ENCODE results near the gene BEST1.

GRCh38 chr11:61978703-61979661 is 28.8 kb downstream of the BEST1 start:
- TF ChIP-seq, protein P1, sequence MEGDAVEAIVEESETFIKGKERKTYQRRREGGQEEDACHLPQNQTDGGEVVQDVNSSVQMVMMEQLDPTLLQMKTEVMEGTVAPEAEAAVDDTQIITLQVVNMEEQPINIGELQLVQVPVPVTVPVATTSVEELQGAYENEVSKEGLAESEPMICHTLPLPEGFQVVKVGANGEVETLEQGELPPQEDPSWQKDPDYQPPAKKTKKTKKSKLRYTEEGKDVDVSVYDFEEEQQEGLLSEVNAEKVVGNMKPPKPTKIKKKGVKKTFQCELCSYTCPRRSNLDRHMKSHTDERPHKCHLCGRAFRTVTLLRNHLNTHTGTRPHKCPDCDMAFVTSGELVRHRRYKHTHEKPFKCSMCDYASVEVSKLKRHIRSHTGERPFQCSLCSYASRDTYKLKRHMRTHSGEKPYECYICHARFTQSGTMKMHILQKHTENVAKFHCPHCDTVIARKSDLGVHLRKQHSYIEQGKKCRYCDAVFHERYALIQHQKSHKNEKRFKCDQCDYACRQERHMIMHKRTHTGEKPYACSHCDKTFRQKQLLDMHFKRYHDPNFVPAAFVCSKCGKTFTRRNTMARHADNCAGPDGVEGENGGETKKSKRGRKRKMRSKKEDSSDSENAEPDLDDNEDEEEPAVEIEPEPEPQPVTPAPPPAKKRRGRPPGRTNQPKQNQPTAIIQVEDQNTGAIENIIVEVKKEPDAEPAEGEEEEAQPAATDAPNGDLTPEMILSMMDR (IDR thresholded peaks at IDR 0.05), result no peak
- TF ChIP-seq ZNF512 (CRISPR knock-in tag; IDR thresholded peaks at IDR 0.05; ENCODE audit: borderline replicate concordance), result no peak
- TF ChIP-seq SMAD3 (CRISPR knock-in tag; IDR thresholded peaks at IDR 0.05; ENCODE audit: borderline replicate concordance), result no peak
- TF ChIP-seq PRDM15 (CRISPR knock-in tag; IDR thresholded peaks at IDR 0.05), result no peak
- no peak for TF ChIP-seq MAX (CRISPR knock-in tag; IDR thresholded peaks at IDR 0.05)
- no peak for TF ChIP-seq ZBTB21 (CRISPR knock-in tag; IDR thresholded peaks at IDR 0.05; ENCODE audit: borderline replicate concordance)
- TF ChIP-seq, protein P2, sequence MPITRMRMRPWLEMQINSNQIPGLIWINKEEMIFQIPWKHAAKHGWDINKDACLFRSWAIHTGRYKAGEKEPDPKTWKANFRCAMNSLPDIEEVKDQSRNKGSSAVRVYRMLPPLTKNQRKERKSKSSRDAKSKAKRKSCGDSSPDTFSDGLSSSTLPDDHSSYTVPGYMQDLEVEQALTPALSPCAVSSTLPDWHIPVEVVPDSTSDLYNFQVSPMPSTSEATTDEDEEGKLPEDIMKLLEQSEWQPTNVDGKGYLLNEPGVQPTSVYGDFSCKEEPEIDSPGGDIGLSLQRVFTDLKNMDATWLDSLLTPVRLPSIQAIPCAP (CRISPR knock-in tag; IDR thresholded peaks at IDR 0.05), result no peak
- TF ChIP-seq RELA (CRISPR knock-in tag; IDR thresholded peaks at IDR 0.05; ENCODE audit: borderline replicate concordance), result no peak
- no peak for TF ChIP-seq ZNF423 (CRISPR knock-in tag; IDR thresholded peaks at IDR 0.05)
- TF ChIP-seq NR2C2 (CRISPR knock-in tag; IDR thresholded peaks at IDR 0.05), result no peak
- TF ChIP-seq AFF4 (CRISPR knock-in tag; IDR thresholded peaks at IDR 0.05; ENCODE audit: borderline replicate concordance), result no peak
- no peak for TF ChIP-seq SP1 (CRISPR knock-in tag; conservative IDR thresholded peaks at IDR 0.05)

All from WTC11 (cell line).